G401 (cell line): ENCODE data around the gene PTPN4. TPM values are rescaled to one million over a fixed set of nuclear protein-coding genes. Genes with fewer than 3 reads are reported as not detected.

Source experiments
- DNase-seq: peaks from one replicate; pipeline ENCODE4 v3.0.0-alpha.2; 2015; ENCODE audit warnings: low spot score
- in situ Hi-C: cut with HindIII; loops from 2 replicates; pipeline ENCODE4 v1.10.0; 2016; ENCODE audit warnings: low sequenced_read_pairs, mixed read lengths
- total RNA-seq: library from RNA; depleted of rRNA; stranded (reverse); fragments of >200 nt; shearing (Covaris generic); gene quantifications from 2 replicates; pipeline ENCODE4 v1.2.3, GENCODE V29; 2014; rRNA removed

The PTPN4 gene
- total RNA-seq, 1 experiment from 2014 or later = 33.9 TPM

- in situ Hi-C loops = no loop called here
- DNase-seq = no peak
Observed at GRCh38 chr2:120026890-120027289, 267.2 kb downstream of the PTPN4 start.

GRCh38 chr2:120028795-120029194 is 269.1 kb downstream of the PTPN4 start:
- in situ Hi-C loops = no loop called here
- DNase-seq = no peak

GRCh38 chr2:120029672-120030640 is 270.2 kb downstream of the PTPN4 start:
- DNase-seq = no peak
- in situ Hi-C loops = no loop called here

GRCh38 chr2:120032297-120032696 is 272.6 kb downstream of the PTPN4 start:
- no peak for DNase-seq

More at GRCh38 chr2:120032297-120032696, 272.6 kb downstream of the PTPN4 start:
- in situ Hi-C loops = no loop called here

Other genes starting within 250 kb of the PTPN4 start
- not detected in 2 replicates for gene SCTR, start 235.4 kb upstream of the PTPN4 start, total RNA-seq
- gene CFAP221, start 215.5 kb upstream of the PTPN4 start, total RNA-seq = 0.74 and 2.7 TPM in 2 replicates
- 52.6 and 58.4 TPM in 2 replicates for gene TMEM177, start 80.7 kb upstream of the PTPN4 start, total RNA-seq